OCI-LY1 (cell line): ENCODE measurements around the gene SYN1.

Source experiments
- H2AFZ ChIP-seq: fragments of 200-600 bp; sonication (generic), shearing (Covaris generic); 2 replicates; pipeline ENCODE4 v1.6.0; 2014; ENCODE audit warnings: antibody characterized with exemption, mild to moderate bottlenecking, low read length
- H3F3A ChIP-seq: fragments of 200-600 bp; sonication (generic), shearing (Covaris generic); 2 replicates; pipeline ENCODE4 v1.6.0; 2014; ENCODE audit warnings: mild to moderate bottlenecking, antibody characterized with exemption, low read length, moderate library complexity; ENCODE audit not compliant: insufficient read depth
- H3K27ac ChIP-seq: fragments of 200-600 bp; sonication (generic); 2 replicates; pipeline ENCODE4 v1.5.1; 2014; ENCODE audit warnings: low read length, mixed run types, mild to moderate bottlenecking, low read depth; ENCODE audit not compliant: poor library complexity, severe bottlenecking
- H3K27me3 ChIP-seq: fragments of 200-600 bp; sonication (generic); 2 replicates; pipeline ENCODE4 v1.6.0; 2014; ENCODE audit warnings: antibody characterized with exemption, mild to moderate bottlenecking, low read length, moderate library complexity; ENCODE audit not compliant: insufficient read depth
- H3K36me3 ChIP-seq: fragments of 200-600 bp; sonication (generic); 2 replicates; pipeline ENCODE4 v1.6.1; 2014; ENCODE audit warnings: mild to moderate bottlenecking, antibody characterized with exemption, low read length, moderate library complexity, mixed read lengths; ENCODE audit not compliant: insufficient read depth
- H3K4me1 ChIP-seq: fragments of 200-600 bp; sonication (generic); 2 replicates; pipeline ENCODE4 v1.5.1; 2014; ENCODE audit warnings: mild to moderate bottlenecking, low read length, moderate library complexity; ENCODE audit not compliant: insufficient read depth, severe bottlenecking
- H3K4me2 ChIP-seq: fragments of 200-600 bp; sonication (generic), shearing (Covaris generic); 2 replicates; pipeline ENCODE4 v1.6.1; 2014; ENCODE audit warnings: low read length
- H3K4me3 ChIP-seq: fragments of 200-600 bp; sonication (generic); 2 replicates; pipeline ENCODE4 v1.5.1; 2014; ENCODE audit warnings: low read length, low read depth, mild to moderate bottlenecking, mixed read lengths; ENCODE audit not compliant: poor library complexity, severe bottlenecking
- H3K79me2 ChIP-seq: fragments of 200-600 bp; shearing (Covaris generic); 2 replicates; pipeline ENCODE4 v1.6.1; 2016; ENCODE audit warnings: mixed run types, low read length, mixed read lengths; ENCODE audit not compliant: insufficient read depth
- H3K9ac ChIP-seq: fragments of 200-600 bp; sonication (generic), shearing (Covaris generic); 2 replicates; pipeline ENCODE4 v1.6.1; 2014; ENCODE audit warnings: mild to moderate bottlenecking, low read length, mixed read lengths
- H3K9me2 ChIP-seq: fragments of 200-600 bp; sonication (generic), shearing (Covaris generic); 2 replicates; pipeline ENCODE4 v1.6.1; 2014; ENCODE audit warnings: low read depth, mild to moderate bottlenecking, low read length, mixed read lengths
- H3K9me3 ChIP-seq: fragments of 200-600 bp; shearing (Covaris generic); 2 replicates; pipeline ENCODE4 v1.6.1; 2014; ENCODE audit warnings: low read length, mixed read lengths
- H4K20me1 ChIP-seq: fragments of 200-600 bp; sonication (generic), shearing (Covaris generic); 2 replicates; pipeline ENCODE4 v1.6.0; 2016; ENCODE audit warnings: mild to moderate bottlenecking, low read length; ENCODE audit not compliant: insufficient read depth
- EZH2 ChIP-seq: fragments of 200-600 bp; sonication (generic), shearing (Covaris generic); IDR thresholded peaks from 2 replicates; pipeline ENCODE4 v1.8.0; 2017; ENCODE audit warnings: borderline replicate concordance, mixed run types, mild to moderate bottlenecking, antibody characterized with exemption, low read length, moderate library complexity, mixed read lengths
- TF ChIP-seq, protein P1 (sequence below): fragments of 200-600 bp; sonication (generic), shearing (Covaris generic); IDR thresholded peaks from 2 replicates; pipeline ENCODE4 v1.5.1; 2017; ENCODE audit warnings: mild to moderate bottlenecking, antibody characterized with exemption, low read length, moderate library complexity, mixed read lengths

The SYN1 gene

DNA sequence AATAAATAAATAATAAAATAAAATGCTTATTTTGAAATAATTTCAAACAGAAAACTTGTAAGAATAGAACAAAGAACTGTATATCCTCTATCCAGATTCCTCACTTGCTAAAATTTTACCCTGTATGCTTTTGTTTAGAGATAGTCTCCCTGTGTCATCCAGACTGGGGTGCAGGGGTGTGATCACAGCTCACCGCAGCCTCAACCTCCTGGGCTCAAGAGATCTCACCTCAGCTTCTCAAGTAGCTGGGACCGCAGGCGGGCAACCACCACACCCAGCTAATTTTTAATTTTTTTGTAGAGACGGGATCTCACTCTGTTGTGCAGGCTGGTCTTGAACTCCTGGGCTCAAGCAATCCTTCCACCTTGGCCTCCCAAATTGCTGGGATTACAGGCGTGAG, 76.2 kb downstream of the SYN1 start:
- no peak overlapping the region for H3K4me3 ChIP-seq
- no peaks in the 10 kb centered on the region for H3K9me2 ChIP-seq
- H3K27me3 ChIP-seq: no peaks in the 10 kb centered on the region
- H3K36me3 ChIP-seq: no peaks in the 10 kb centered on the region
- no peaks in the 10 kb centered on the region for H3K9me3 ChIP-seq
- no peak overlapping the region for H3K27ac ChIP-seq
- no peak overlapping the region for H3K4me2 ChIP-seq
- no peak overlapping the region for H3K9ac ChIP-seq
- TF ChIP-seq, protein P1, sequence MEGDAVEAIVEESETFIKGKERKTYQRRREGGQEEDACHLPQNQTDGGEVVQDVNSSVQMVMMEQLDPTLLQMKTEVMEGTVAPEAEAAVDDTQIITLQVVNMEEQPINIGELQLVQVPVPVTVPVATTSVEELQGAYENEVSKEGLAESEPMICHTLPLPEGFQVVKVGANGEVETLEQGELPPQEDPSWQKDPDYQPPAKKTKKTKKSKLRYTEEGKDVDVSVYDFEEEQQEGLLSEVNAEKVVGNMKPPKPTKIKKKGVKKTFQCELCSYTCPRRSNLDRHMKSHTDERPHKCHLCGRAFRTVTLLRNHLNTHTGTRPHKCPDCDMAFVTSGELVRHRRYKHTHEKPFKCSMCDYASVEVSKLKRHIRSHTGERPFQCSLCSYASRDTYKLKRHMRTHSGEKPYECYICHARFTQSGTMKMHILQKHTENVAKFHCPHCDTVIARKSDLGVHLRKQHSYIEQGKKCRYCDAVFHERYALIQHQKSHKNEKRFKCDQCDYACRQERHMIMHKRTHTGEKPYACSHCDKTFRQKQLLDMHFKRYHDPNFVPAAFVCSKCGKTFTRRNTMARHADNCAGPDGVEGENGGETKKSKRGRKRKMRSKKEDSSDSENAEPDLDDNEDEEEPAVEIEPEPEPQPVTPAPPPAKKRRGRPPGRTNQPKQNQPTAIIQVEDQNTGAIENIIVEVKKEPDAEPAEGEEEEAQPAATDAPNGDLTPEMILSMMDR: no peak
- no peak for TF ChIP-seq EZH2
- no peaks in the 10 kb centered on the region for H3F3A ChIP-seq
- no peaks in the 10 kb centered on the region for H3K79me2 ChIP-seq
- no peaks in the 10 kb centered on the region for H4K20me1 ChIP-seq
- H2AFZ ChIP-seq: no peak overlapping the region
- no peaks in the 10 kb centered on the region for H3K4me1 ChIP-seq

DNA sequence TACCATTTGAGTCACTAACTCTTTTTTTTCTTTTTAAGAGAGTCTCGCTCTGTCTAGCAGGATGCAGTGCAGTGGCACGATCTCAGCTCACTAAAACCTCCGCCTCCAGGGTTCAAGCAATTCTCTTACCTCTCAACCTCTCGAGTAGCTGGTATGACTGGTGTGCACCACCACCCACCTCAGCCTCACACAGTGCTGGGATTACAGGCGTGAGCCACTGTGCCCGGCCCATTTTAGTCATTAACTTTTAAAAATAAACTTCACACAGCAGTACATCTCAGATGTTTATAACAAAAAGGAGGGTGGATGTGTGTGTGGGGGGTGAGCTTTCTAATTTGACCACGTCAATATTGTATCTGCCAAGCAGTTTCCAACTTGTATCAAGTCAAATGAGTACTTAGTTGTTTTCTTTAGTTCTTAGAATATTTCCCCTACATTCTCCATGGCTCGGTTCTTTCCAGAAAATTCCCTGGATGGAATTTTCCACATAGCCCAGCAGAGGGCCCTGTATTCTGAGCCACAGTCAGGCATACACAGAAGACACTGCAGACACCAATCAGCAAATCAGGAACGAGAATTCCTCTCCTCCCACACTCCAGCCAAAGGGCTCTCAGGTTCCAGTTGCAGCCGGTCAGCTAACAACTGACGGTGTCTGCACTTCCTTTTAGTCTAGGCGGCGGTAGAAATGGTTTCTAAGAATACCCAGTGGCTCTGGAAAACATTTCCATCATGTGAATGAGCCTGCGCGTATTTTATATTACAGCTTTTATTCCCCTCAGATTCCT, 78.7 kb downstream of the SYN1 start:
- H4K20me1 ChIP-seq: no peaks in the 10 kb centered on the region
- no peak overlapping the region for H3K9ac ChIP-seq
- H3K4me2 ChIP-seq: no peak overlapping the region
- no peak overlapping the region for H3K27ac ChIP-seq
- H3K4me3 ChIP-seq: no peak overlapping the region
- H3K9me2 ChIP-seq: no peaks in the 10 kb centered on the region
- H3K9me3 ChIP-seq: no peaks in the 10 kb centered on the region
- no peaks in the 10 kb centered on the region for H3K79me2 ChIP-seq
- no peaks in the 10 kb centered on the region for H3K4me1 ChIP-seq
- H3K27me3 ChIP-seq: no peaks in the 10 kb centered on the region
- H2AFZ ChIP-seq: no peak overlapping the region
- TF ChIP-seq, protein P1: no peak
- no peak for TF ChIP-seq EZH2
- H3K36me3 ChIP-seq: no peaks in the 10 kb centered on the region
- H3F3A ChIP-seq: no peaks in the 10 kb centered on the region

DNA sequence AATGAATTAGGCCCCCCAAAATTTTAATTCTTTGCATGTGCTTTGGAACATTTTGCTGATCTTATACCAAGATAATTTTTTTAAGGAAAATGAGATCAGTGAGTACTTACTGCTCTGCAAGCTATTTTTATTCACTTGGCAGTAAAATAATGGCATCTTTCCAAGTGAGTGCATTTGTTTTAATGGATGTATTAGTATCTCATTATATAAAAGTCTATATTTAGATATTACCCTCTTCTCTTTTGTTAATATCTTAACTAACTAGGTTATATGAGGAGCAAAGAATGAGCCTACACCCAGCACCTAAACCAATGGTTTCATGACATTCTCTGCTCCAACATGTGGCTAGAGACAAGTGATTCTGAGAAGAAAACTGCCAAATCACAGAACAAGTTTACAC, 79.8 kb downstream of the SYN1 start:
- no peak overlapping the region for H3K4me3 ChIP-seq
- H3K79me2 ChIP-seq: no peaks in the 10 kb centered on the region
- H3K9me3 ChIP-seq: no peaks in the 10 kb centered on the region
- H3K4me1 ChIP-seq: no peaks in the 10 kb centered on the region
- H3K27ac ChIP-seq: no peak overlapping the region
- H3K9me2 ChIP-seq: no peaks in the 10 kb centered on the region
- no peaks in the 10 kb centered on the region for H3K27me3 ChIP-seq
- H4K20me1 ChIP-seq: no peaks in the 10 kb centered on the region
- H3F3A ChIP-seq: no peaks in the 10 kb centered on the region
- no peak overlapping the region for H2AFZ ChIP-seq
- H3K36me3 ChIP-seq: no peaks in the 10 kb centered on the region
- TF ChIP-seq, protein P1: no peak
- no peak for TF ChIP-seq EZH2
- no peak overlapping the region for H3K9ac ChIP-seq
- no peak overlapping the region for H3K4me2 ChIP-seq
